Pulmonary artery endothelial cell (primary cell): Measurements from ENCODE around the gene TSHZ2. TPM values are rescaled to one million over a fixed set of nuclear protein-coding genes. Genes with fewer than 3 reads are reported as not detected.
"Not testable (repeated sequence)": the region's sequence is repeated elsewhere in the genome, so short reads cannot be mapped to it uniquely, and the experiment has no call there.

Experiments
- DNase-seq: peaks from one replicate; pipeline ENCODE4 v3.0.0-alpha.2; 2011; ENCODE audit warnings: low read depth, low spot score
- total RNA-seq: library from RNA; depleted of rRNA; stranded (reverse); fragments of >200 nt; gene quantifications from 2 replicates; pipeline ENCODE4 v1.2.3, GENCODE V29; 2014

Gene TSHZ2
- total RNA-seq, 1 donor from 2014 or later: not detected

GRCh38 chr20:53403029-53403428 lies 430.9 kb downstream of the TSHZ2 start:
- no peak for DNase-seq

- DNase-seq: no peak
Measured at GRCh38 chr20:53405139-53405538, 433.0 kb downstream of the TSHZ2 start.

- no peak for DNase-seq
Measured at GRCh38 chr20:53406580-53406979, 434.4 kb downstream of the TSHZ2 start.

GRCh38 chr20:53408691-53409446 lies 436.7 kb downstream of the TSHZ2 start:
- no peak for DNase-seq

- DNase-seq: no peak
Measured at GRCh38 chr20:53409447-53409717, 437.2 kb downstream of the TSHZ2 start.

GRCh38 chr20:53411129-53411528 lies 439.0 kb downstream of the TSHZ2 start:
- DNase-seq: no peak

- DNase-seq: no peak
Measured at GRCh38 chr20:53411891-53412290, 439.7 kb downstream of the TSHZ2 start.

GRCh38 chr20:53412577-53413185 lies 440.5 kb downstream of the TSHZ2 start:
- no peak for DNase-seq

- DNase-seq: no peak
Measured at GRCh38 chr20:53413186-53413631, 441.1 kb downstream of the TSHZ2 start.

GRCh38 chr20:53413845-53414244 lies 441.7 kb downstream of the TSHZ2 start:
- not testable (repeated sequence) for DNase-seq

GRCh38 chr20:53419693-53420460 lies 447.7 kb downstream of the TSHZ2 start:
- DNase-seq: no peak

- DNase-seq: no peak
Measured at GRCh38 chr20:53421343-53421742, 449.2 kb downstream of the TSHZ2 start.

- DNase-seq: no peak
Measured at GRCh38 chr20:53422039-53422438, 449.9 kb downstream of the TSHZ2 start.

- DNase-seq: no peak
Measured at GRCh38 chr20:53423587-53424146, 451.5 kb downstream of the TSHZ2 start.

GRCh38 chr20:53425481-53425880 lies 453.3 kb downstream of the TSHZ2 start:
- DNase-seq: no peak

GRCh38 chr20:53425941-53426340 lies 453.8 kb downstream of the TSHZ2 start:
- DNase-seq: no peak

- DNase-seq: no peak
Measured at GRCh38 chr20:53426766-53427312, 454.7 kb downstream of the TSHZ2 start.

GRCh38 chr20:53427951-53428350 lies 455.8 kb downstream of the TSHZ2 start:
- DNase-seq: no peak

- no peak for DNase-seq
Measured at GRCh38 chr20:53428588-53428987, 456.4 kb downstream of the TSHZ2 start.

GRCh38 chr20:53428996-53429395 lies 456.8 kb downstream of the TSHZ2 start:
- no peak for DNase-seq

- DNase-seq: no peak
Measured at GRCh38 chr20:53434662-53435061, 462.5 kb downstream of the TSHZ2 start.

- not testable (repeated sequence) for DNase-seq
Measured at GRCh38 chr20:53436927-53437326, 464.8 kb downstream of the TSHZ2 start.
